ENCODE measurements around the gene KIAA2012. TPM values are rescaled to one million over a fixed set of nuclear protein-coding genes. Genes with fewer than 3 reads are reported as not detected.

KIAA2012 gene
- total and polyA plus RNA-seq, 4 donors, result under 0.01 to 0.61 (median 0.42) TPM

DNA sequence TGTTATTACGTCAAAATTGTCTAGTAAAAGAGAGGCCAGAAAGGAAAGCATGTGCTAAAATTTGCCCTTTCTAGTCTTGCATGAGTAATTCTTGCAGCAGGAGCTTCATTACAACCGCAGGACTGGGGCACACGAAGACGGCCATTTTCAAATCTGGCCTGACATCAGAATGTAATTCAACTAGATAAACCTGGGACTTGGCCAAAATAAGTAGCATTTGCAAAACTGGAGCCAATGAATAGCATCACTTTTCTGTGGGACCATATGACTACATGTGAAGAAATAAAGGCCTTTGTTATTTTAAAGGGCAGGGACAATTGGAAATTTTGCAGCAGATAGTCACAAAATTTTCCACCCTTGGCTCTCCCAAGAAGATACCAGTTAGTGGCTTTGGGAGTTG, 42.4 kb upstream of the KIAA2012 start:
- 92% methylated on average over 4 of the region's 4 CpGs for WGBS
- Histone ChIP-seq H3K27me3 (ENCODE audit: control insufficient read depth in 4 of 4, insufficient read depth in 4 of 4, low read length in 3 of 4) (peaks cover 0 to 7% (median 4%) of the 10 kb centered on the region in 4 donors), H3K36me3 (ENCODE audit: control insufficient read depth in 4 of 4, insufficient read depth in 3 of 4, low read depth in 1 of 4, low read length in 3 of 4) (no peaks in the 10 kb centered on the region), H3K9ac (ENCODE audit: low read depth in 1 of 2, low read length in 2 of 2) (no peak overlapping the region), H3K9me3 (ENCODE audit: control insufficient read depth in 4 of 4, low read length in 3 of 4) (peaks cover 0 to 7% (median 0%) of the 10 kb centered on the region in 4 donors), H3K27ac (ENCODE audit: low read depth in 1 of 2, low read length in 2 of 2) (no peak overlapping the region), H3K4me3 (ENCODE audit: low read depth in 1 of 3, low read length in 3 of 3) (no peak overlapping the region), H3K4me1 (ENCODE audit: control insufficient read depth in 4 of 4, insufficient read depth in 4 of 4, low read length in 3 of 4) (peaks cover 2 to 24% (median 20%) of the 10 kb centered on the region in 4 donors)
- TF ChIP-seq RAD21 (IDR thresholded peaks at IDR 0.05) (no peak), TAF1 (conservative IDR thresholded peaks at IDR 0.05) (no peak), HNF4G (IDR thresholded peaks at IDR 0.05) (no peak), RXRA (IDR thresholded peaks at IDR 0.05) (no peak), YY1 (IDR thresholded peaks at IDR 0.05) (no peak), GABPA (IDR thresholded peaks at IDR 0.05 in 1 of 2, conservative IDR thresholded peaks at IDR 0.05 in 1 of 2) (no peak), FOXA1 (IDR thresholded peaks at IDR 0.05) (no peak)
- TF ChIP-seq, protein P1, sequence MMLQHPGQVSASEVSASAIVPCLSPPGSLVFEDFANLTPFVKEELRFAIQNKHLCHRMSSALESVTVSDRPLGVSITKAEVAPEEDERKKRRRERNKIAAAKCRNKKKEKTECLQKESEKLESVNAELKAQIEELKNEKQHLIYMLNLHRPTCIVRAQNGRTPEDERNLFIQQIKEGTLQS (IDR thresholded peaks at IDR 0.05), result no peak
- TF ChIP-seq, protein P2, sequence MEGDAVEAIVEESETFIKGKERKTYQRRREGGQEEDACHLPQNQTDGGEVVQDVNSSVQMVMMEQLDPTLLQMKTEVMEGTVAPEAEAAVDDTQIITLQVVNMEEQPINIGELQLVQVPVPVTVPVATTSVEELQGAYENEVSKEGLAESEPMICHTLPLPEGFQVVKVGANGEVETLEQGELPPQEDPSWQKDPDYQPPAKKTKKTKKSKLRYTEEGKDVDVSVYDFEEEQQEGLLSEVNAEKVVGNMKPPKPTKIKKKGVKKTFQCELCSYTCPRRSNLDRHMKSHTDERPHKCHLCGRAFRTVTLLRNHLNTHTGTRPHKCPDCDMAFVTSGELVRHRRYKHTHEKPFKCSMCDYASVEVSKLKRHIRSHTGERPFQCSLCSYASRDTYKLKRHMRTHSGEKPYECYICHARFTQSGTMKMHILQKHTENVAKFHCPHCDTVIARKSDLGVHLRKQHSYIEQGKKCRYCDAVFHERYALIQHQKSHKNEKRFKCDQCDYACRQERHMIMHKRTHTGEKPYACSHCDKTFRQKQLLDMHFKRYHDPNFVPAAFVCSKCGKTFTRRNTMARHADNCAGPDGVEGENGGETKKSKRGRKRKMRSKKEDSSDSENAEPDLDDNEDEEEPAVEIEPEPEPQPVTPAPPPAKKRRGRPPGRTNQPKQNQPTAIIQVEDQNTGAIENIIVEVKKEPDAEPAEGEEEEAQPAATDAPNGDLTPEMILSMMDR (IDR thresholded peaks at IDR 0.05; ENCODE audit: low read depth, low read length, missing input control), result no peak
- DNase-seq (ENCODE audit: low spot score), result no peak

DNA sequence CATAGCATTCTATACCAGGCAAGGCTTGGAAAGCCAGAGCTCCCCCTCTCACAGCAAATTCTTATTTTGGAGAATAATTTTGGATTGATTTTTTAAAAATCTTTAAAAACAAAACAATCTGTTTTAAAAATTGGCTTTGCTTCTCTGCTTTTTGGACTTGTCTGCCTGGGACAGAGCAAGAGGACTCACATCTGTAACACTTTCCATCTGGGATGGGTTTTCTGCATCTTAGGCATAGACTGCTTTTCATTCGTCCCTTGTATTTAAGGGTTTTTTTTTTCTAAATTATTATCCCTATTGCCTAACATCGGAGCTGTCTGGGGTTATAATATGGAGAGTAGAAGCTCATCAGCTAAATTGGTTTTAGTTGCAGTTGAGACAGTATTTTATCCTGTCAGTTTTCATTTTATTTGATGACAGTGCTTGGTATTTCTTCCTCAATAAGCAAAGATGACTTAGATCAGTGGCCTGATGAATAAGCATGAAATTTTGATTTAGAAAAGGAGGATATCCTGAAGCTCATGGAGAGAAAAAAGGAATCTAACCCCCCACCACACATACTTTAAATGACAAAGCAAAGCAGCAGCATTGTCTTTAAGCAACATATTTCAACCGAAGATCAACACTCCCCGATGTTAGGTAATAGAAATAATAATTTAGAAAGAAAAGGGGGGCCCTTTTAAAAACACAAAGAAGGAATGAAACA, 41.7 kb upstream of the KIAA2012 start:
- no peaks in the 10 kb centered on the region for H3K36me3 ChIP-seq (ENCODE audit: control insufficient read depth in 4 of 4, insufficient read depth in 3 of 4, low read depth in 1 of 4, low read length in 3 of 4)
- H3K4me3 ChIP-seq (ENCODE audit: low read depth in 1 of 3, low read length in 3 of 3), result no peak overlapping the region
- no peak overlapping the region for H3K27ac ChIP-seq (ENCODE audit: low read depth in 1 of 2, low read length in 2 of 2)
- peaks cover 0 to 11% (median 4%) of the 10 kb centered on the region in 4 donors for H3K27me3 ChIP-seq (ENCODE audit: control insufficient read depth in 4 of 4, insufficient read depth in 4 of 4, low read length in 3 of 4)
- peaks cover 2 to 24% (median 20%) of the 10 kb centered on the region in 4 donors for H3K4me1 ChIP-seq (ENCODE audit: control insufficient read depth in 4 of 4, insufficient read depth in 4 of 4, low read length in 3 of 4)
- 78% methylated on average over 4 of the region's 4 CpGs for WGBS
- no peak for DNase-seq (ENCODE audit: low spot score)
- no peak overlapping the region for H3K9ac ChIP-seq (ENCODE audit: low read depth in 1 of 2, low read length in 2 of 2)
- H3K9me3 ChIP-seq (ENCODE audit: control insufficient read depth in 4 of 4, low read length in 3 of 4), result peaks cover 0 to 7% (median 0%) of the 10 kb centered on the region in 4 donors
- TF ChIP-seq, protein P2 (IDR thresholded peaks at IDR 0.05; ENCODE audit: low read depth, low read length, missing input control), result no peak
- TF ChIP-seq YY1 (IDR thresholded peaks at IDR 0.05) (no peak), FOXA1 (IDR thresholded peaks at IDR 0.05) (no peak), HNF4G (IDR thresholded peaks at IDR 0.05) (no peak)
- TF ChIP-seq, protein P3, sequence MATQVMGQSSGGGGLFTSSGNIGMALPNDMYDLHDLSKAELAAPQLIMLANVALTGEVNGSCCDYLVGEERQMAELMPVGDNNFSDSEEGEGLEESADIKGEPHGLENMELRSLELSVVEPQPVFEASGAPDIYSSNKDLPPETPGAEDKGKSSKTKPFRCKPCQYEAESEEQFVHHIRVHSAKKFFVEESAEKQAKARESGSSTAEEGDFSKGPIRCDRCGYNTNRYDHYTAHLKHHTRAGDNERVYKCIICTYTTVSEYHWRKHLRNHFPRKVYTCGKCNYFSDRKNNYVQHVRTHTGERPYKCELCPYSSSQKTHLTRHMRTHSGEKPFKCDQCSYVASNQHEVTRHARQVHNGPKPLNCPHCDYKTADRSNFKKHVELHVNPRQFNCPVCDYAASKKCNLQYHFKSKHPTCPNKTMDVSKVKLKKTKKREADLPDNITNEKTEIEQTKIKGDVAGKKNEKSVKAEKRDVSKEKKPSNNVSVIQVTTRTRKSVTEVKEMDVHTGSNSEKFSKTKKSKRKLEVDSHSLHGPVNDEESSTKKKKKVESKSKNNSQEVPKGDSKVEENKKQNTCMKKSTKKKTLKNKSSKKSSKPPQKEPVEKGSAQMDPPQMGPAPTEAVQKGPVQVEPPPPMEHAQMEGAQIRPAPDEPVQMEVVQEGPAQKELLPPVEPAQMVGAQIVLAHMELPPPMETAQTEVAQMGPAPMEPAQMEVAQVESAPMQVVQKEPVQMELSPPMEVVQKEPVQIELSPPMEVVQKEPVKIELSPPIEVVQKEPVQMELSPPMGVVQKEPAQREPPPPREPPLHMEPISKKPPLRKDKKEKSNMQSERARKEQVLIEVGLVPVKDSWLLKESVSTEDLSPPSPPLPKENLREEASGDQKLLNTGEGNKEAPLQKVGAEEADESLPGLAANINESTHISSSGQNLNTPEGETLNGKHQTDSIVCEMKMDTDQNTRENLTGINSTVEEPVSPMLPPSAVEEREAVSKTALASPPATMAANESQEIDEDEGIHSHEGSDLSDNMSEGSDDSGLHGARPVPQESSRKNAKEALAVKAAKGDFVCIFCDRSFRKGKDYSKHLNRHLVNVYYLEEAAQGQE (IDR thresholded peaks at IDR 0.05), result no peak
